ENCODE data around the gene SLC38A8. TPM values are rescaled to one million over a fixed set of nuclear protein-coding genes. Genes with fewer than 3 reads are reported as not detected.

Gene SLC38A8
- total and polyA plus RNA-seq, 4 donors = 0.28 to 1.4 (median 1.1) TPM

- Histone ChIP-seq H3K27ac (ENCODE audit: low read depth, low read length) (no peak overlapping the region), H3K9me3 (ENCODE audit: control insufficient read depth, insufficient read depth, low read length) (no peaks in the 10 kb centered on the region), H3K36me3 (ENCODE audit: control insufficient read depth, insufficient read depth, low read length) (peaks cover 55% of the 10 kb centered on the region), H3K4me1 (ENCODE audit: control insufficient read depth, insufficient read depth, low read length) (peaks cover 6% of the 10 kb centered on the region), H3K27me3 (ENCODE audit: control insufficient read depth, insufficient read depth, low read length) (no peaks in the 10 kb centered on the region), H3K4me3 (ENCODE audit: low read depth, low read length) (no peak overlapping the region)
- DNase-seq (ENCODE audit: low read depth in 4 of 6, low spot score in 6 of 6) = no peak
- WGBS (ENCODE audit: insufficient coverage) = 73% methylated on average over 10 of the region's 10 CpGs
These were observed 29.4 kb upstream of the SLC38A8 start for GRCh38 chr16:84072014-84072413.

GRCh38 chr16:84071121-84071520 is 28.5 kb upstream of the SLC38A8 start:
- Histone ChIP-seq H3K36me3 (ENCODE audit: control insufficient read depth, insufficient read depth, low read length) (peaks cover 55% of the 10 kb centered on the region), H3K4me3 (ENCODE audit: low read depth, low read length) (no peak overlapping the region), H3K9me3 (ENCODE audit: control insufficient read depth, insufficient read depth, low read length) (no peaks in the 10 kb centered on the region), H3K4me1 (ENCODE audit: control insufficient read depth, insufficient read depth, low read length) (peaks cover 6% of the 10 kb centered on the region), H3K27ac (ENCODE audit: low read depth, low read length) (no peak overlapping the region), H3K27me3 (ENCODE audit: control insufficient read depth, insufficient read depth, low read length) (no peaks in the 10 kb centered on the region)
- DNase-seq (ENCODE audit: low read depth in 4 of 6, low spot score in 6 of 6) = no peak
- WGBS (ENCODE audit: insufficient coverage) = 83% methylated on average over 2 of the region's 8 CpGs

DNA sequence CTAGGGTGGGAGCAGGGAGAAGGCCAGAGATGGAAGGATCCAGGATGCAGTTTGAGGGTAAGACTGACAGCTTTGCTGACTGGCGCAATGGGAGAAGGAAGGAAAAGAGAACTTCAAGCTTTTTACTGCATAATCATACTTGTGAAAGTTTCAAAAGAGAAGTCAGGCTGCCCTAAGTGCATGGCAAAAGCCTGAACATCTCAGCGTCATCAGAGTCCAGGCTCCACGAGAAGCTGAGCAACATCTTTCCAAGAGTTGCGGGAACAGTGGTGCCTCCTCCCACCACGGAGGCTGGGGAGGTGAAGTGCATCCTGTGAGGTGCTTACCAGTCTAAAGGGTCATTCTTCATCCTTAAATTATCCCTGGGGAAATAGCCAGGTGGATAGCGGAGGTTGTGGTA is 26.9 kb upstream of the SLC38A8 start:
- Histone ChIP-seq H3K4me3 (ENCODE audit: low read depth, low read length) (no peak overlapping the region), H3K27me3 (ENCODE audit: control insufficient read depth, insufficient read depth, low read length) (no peaks in the 10 kb centered on the region), H3K4me1 (ENCODE audit: control insufficient read depth, insufficient read depth, low read length) (peaks cover 6% of the 10 kb centered on the region), H3K27ac (ENCODE audit: low read depth, low read length) (no peak overlapping the region), H3K9me3 (ENCODE audit: control insufficient read depth, insufficient read depth, low read length) (no peaks in the 10 kb centered on the region), H3K36me3 (ENCODE audit: control insufficient read depth, insufficient read depth, low read length) (peaks cover 51% of the 10 kb centered on the region)
- no peak for DNase-seq (ENCODE audit: low read depth in 4 of 6, low spot score in 6 of 6)
- WGBS (ENCODE audit: insufficient coverage) = 100% methylated on average over 3 of the region's 6 CpGs

- no peaks in the 10 kb centered on the region for H3K27me3 ChIP-seq (ENCODE audit: control insufficient read depth, insufficient read depth, low read length)
- 83% methylated on average over 13 of the region's 13 CpGs for WGBS (ENCODE audit: insufficient coverage)
- no peak for DNase-seq (ENCODE audit: low read depth in 4 of 6, low spot score in 6 of 6)
- peaks cover 46% of the 10 kb centered on the region for H3K36me3 ChIP-seq (ENCODE audit: control insufficient read depth, insufficient read depth, low read length)
- no peak overlapping the region for H3K27ac ChIP-seq (ENCODE audit: low read depth, low read length)
- H3K4me3 ChIP-seq (ENCODE audit: low read depth, low read length) = no peak overlapping the region
- H3K9me3 ChIP-seq (ENCODE audit: control insufficient read depth, insufficient read depth, low read length) = no peaks in the 10 kb centered on the region
- H3K4me1 ChIP-seq (ENCODE audit: control insufficient read depth, insufficient read depth, low read length) = peaks cover 6% of the 10 kb centered on the region
These were observed 26.3 kb upstream of the SLC38A8 start for GRCh38 chr16:84068783-84069462.

- no peaks in the 10 kb centered on the region for H3K27me3 ChIP-seq (ENCODE audit: control insufficient read depth, insufficient read depth, low read length)
- no peak overlapping the region for H3K27ac ChIP-seq (ENCODE audit: low read depth, low read length)
- H3K9me3 ChIP-seq (ENCODE audit: control insufficient read depth, insufficient read depth, low read length) = no peaks in the 10 kb centered on the region
- no peak for DNase-seq (ENCODE audit: low read depth in 4 of 6, low spot score in 6 of 6)
- H3K4me1 ChIP-seq (ENCODE audit: control insufficient read depth, insufficient read depth, low read length) = peaks cover 6% of the 10 kb centered on the region
- no peak overlapping the region for H3K4me3 ChIP-seq (ENCODE audit: low read depth, low read length)
- H3K36me3 ChIP-seq (ENCODE audit: control insufficient read depth, insufficient read depth, low read length) = peaks cover 40% of the 10 kb centered on the region
- WGBS (ENCODE audit: insufficient coverage) = 97% methylated on average over 7 of the region's 8 CpGs
These were observed 25.4 kb upstream of the SLC38A8 start for GRCh38 chr16:84068041-84068440.

DNA sequence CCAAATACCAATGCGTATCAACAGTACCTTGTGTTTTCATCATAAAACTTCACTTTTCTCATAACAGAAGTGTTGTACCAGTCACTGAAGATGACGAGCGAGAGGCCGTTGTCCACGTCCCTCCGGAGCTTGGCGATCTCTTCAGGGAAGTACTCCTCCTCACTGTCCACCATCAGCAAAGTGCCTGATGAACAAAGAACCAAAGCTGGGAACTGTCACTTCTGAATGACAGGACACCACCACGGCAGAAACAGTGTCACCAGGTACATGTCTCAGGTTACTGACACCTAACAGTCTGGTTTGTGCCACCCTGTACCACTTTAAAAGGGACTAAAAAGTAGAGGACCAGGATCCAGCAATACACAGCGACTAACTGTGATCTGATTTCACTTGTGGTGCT is 25.0 kb upstream of the SLC38A8 start:
- no peaks in the 10 kb centered on the region for H3K27me3 ChIP-seq (ENCODE audit: control insufficient read depth, insufficient read depth, low read length)
- 94% methylated on average over 9 of the region's 9 CpGs for WGBS (ENCODE audit: insufficient coverage)
- H3K27ac ChIP-seq (ENCODE audit: low read depth, low read length) = no peak overlapping the region
- peaks cover 10% of the 10 kb centered on the region for H3K4me1 ChIP-seq (ENCODE audit: control insufficient read depth, insufficient read depth, low read length)
- DNase-seq (ENCODE audit: low read depth in 4 of 6, low spot score in 6 of 6) = no peak
- peaks cover 42% of the 10 kb centered on the region for H3K36me3 ChIP-seq (ENCODE audit: control insufficient read depth, insufficient read depth, low read length)
- H3K9me3 ChIP-seq (ENCODE audit: control insufficient read depth, insufficient read depth, low read length) = no peaks in the 10 kb centered on the region
- no peak overlapping the region for H3K4me3 ChIP-seq (ENCODE audit: low read depth, low read length)

GRCh38 chr16:84065536-84066132 is 23.0 kb upstream of the SLC38A8 start:
- DNase-seq (ENCODE audit: low read depth in 4 of 6, low spot score in 6 of 6) = peak in 4 of 6 donors; percentile 60 to 94 (median 78)
- Histone ChIP-seq H3K36me3 (ENCODE audit: control insufficient read depth, insufficient read depth, low read length) (peaks cover 57% of the 10 kb centered on the region), H3K9me3 (ENCODE audit: control insufficient read depth, insufficient read depth, low read length) (no peaks in the 10 kb centered on the region), H3K4me3 (ENCODE audit: low read depth, low read length) (no peak overlapping the region), H3K4me1 (ENCODE audit: control insufficient read depth, insufficient read depth, low read length) (peaks cover 14% of the 10 kb centered on the region), H3K27ac (ENCODE audit: low read depth, low read length) (no peak overlapping the region), H3K27me3 (ENCODE audit: control insufficient read depth, insufficient read depth, low read length) (no peaks in the 10 kb centered on the region)
- 8% methylated on average over 7 of the region's 12 CpGs for WGBS (ENCODE audit: insufficient coverage)

DNA sequence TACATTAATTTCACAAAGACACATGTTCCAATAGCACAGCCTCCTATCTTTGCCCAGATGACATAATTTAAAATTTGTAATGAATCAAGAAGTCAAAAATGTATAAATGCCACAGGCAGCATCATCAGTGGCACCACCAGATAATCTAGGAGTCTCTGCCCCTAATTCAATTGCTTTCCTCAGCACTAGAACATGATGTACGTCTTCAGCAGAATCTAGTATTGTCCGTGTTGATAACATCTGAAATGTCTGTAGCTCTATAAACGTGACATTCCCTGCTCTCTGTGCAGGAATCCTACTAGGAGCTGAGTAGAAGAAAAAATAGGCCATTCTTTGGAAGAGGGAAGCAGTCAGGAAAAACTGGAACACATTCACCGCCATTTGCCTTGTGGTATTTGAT is 21.4 kb upstream of the SLC38A8 start:
- DNase-seq (ENCODE audit: low read depth in 4 of 6, low spot score in 6 of 6) = no peak
- H3K4me3 ChIP-seq (ENCODE audit: low read depth, low read length) = no peak overlapping the region
- peaks cover 14% of the 10 kb centered on the region for H3K4me1 ChIP-seq (ENCODE audit: control insufficient read depth, insufficient read depth, low read length)
- H3K27ac ChIP-seq (ENCODE audit: low read depth, low read length) = no peak overlapping the region
- no peaks in the 10 kb centered on the region for H3K27me3 ChIP-seq (ENCODE audit: control insufficient read depth, insufficient read depth, low read length)
- WGBS (ENCODE audit: insufficient coverage) = 95% methylated on average over 3 of the region's 4 CpGs
- no peaks in the 10 kb centered on the region for H3K9me3 ChIP-seq (ENCODE audit: control insufficient read depth, insufficient read depth, low read length)
- peaks cover 61% of the 10 kb centered on the region for H3K36me3 ChIP-seq (ENCODE audit: control insufficient read depth, insufficient read depth, low read length)

- WGBS (ENCODE audit: insufficient coverage) = 31% methylated on average over 20 of the region's 25 CpGs
- DNase-seq (ENCODE audit: low read depth in 4 of 6, low spot score in 6 of 6) = peak in 4 of 6 donors; percentile 49 to 89 (median 72)
- Histone ChIP-seq H3K4me3 (ENCODE audit: low read depth, low read length) (no peak overlapping the region), H3K4me1 (ENCODE audit: control insufficient read depth, insufficient read depth, low read length) (peaks cover 8% of the 10 kb centered on the region), H3K9me3 (ENCODE audit: control insufficient read depth, insufficient read depth, low read length) (no peaks in the 10 kb centered on the region), H3K27ac (ENCODE audit: low read depth, low read length) (no peak overlapping the region), H3K27me3 (ENCODE audit: control insufficient read depth, insufficient read depth, low read length) (no peaks in the 10 kb centered on the region), H3K36me3 (ENCODE audit: control insufficient read depth, insufficient read depth, low read length) (peaks cover 59% of the 10 kb centered on the region)
These were observed 20.4 kb upstream of the SLC38A8 start for GRCh38 chr16:84062734-84063640.
